NCI-H2107 (cell line): ENCODE measurements around the gene SEMA5B.
A peak's percentile ranks its signal among the peaks of the same experiment; 100 is the strongest.

Experiments used
- DNase-seq: peaks from one replicate; lab custom pipeline; 2025; lab: John Stamatoyannopoulos, UW

The SEMA5B gene

GRCh38 chr3:122892118-122892960, 135.2 kb downstream of the SEMA5B start:
- DNase-seq, result peak; percentile 50

- DNase-seq, result no peak
These were observed 136.8 kb downstream of the SEMA5B start for GRCh38 chr3:122890720-122891220.

GRCh38 chr3:122890077-122890719, 137.4 kb downstream of the SEMA5B start:
- DNase-seq, result no peak

- no peak for DNase-seq
These were observed 140.6 kb downstream of the SEMA5B start for GRCh38 chr3:122886946-122887345.

GRCh38 chr3:122886251-122886650, 141.3 kb downstream of the SEMA5B start:
- no peak for DNase-seq

- DNase-seq, result no peak
These were observed 145.1 kb downstream of the SEMA5B start for GRCh38 chr3:122882361-122882947.

GRCh38 chr3:122880624-122881023, 146.9 kb downstream of the SEMA5B start:
- DNase-seq, result no peak

GRCh38 chr3:122880173-122880572, 147.4 kb downstream of the SEMA5B start:
- DNase-seq, result no peak

GRCh38 chr3:122875547-122876127, 151.9 kb downstream of the SEMA5B start:
- no peak for DNase-seq

GRCh38 chr3:122873741-122874515, 153.6 kb downstream of the SEMA5B start:
- no peak for DNase-seq

- no peak for DNase-seq
These were observed 159.2 kb downstream of the SEMA5B start for GRCh38 chr3:122868322-122868721.

- DNase-seq, result no peak
These were observed 163.1 kb downstream of the SEMA5B start for GRCh38 chr3:122864498-122864897.

- DNase-seq, result no peak
These were observed 165.2 kb downstream of the SEMA5B start for GRCh38 chr3:122862381-122862780.
